Inflammatory macrophage (primary cell): ENCODE data around the gene SLC6A19.

ENCODE experiments used
- DNase-seq, 2 donors: peaks; one replicate each; pipeline ENCODE4 v3.0.0-alpha.2; 2020 to 2022

SLC6A19 gene

GRCh38 chr5:1180841-1181271 is 20.5 kb upstream of the SLC6A19 start:
- no peak for DNase-seq

- no peak for DNase-seq
Observed at GRCh38 chr5:1181451-1182359, 19.7 kb upstream of the SLC6A19 start.

- no peak for DNase-seq
Observed at GRCh38 chr5:1182360-1182632, 19.1 kb upstream of the SLC6A19 start.

DNA sequence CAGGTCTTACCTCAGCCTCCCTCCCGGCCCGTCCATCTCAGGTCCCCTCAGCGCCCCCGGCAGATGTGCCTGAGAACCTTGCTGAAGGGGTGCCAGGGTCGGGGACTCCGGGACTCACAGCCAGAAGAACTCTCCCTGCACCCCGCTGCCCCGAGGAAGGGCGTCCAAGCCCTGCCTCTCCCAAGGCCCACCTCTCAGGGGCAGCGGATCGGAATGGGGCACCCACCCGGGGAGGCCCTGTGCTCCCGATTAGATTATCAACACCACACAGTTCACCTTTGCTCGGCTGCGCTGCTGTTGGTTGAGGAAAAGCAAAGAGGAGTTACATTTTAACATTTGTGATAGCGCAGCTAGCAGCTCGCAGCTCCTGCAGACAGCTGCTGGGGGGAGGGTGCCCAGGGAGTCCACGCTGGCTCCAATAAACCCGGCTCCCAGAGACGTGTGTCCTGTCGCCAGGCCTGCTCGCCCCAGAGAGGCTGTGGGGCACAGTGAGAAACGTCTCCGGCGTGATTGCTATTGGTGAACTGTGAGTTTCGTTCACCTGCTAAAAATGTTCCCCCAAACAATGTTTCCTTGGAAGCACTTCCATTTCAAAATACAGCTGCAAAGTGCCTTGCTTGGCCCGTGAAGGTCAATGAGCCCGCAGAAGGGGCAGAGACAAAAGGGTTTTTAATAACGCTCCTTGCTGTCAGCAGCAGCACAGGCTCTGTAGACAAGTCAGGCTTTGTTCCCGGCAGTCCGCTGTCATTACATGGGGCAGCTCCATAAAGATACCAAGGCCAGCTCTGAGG is 18.6 kb upstream of the SLC6A19 start:
- DNase-seq, result no peak

- DNase-seq, result no peak
Observed at GRCh38 chr5:1183424-1184162, 17.8 kb upstream of the SLC6A19 start.

GRCh38 chr5:1184163-1184470 is 17.3 kb upstream of the SLC6A19 start:
- no peak for DNase-seq

GRCh38 chr5:1184481-1184880 is 16.9 kb upstream of the SLC6A19 start:
- DNase-seq, result no peak

GRCh38 chr5:1185038-1185627 is 16.3 kb upstream of the SLC6A19 start:
- DNase-seq, result peak; percentile 18 to 50

DNA sequence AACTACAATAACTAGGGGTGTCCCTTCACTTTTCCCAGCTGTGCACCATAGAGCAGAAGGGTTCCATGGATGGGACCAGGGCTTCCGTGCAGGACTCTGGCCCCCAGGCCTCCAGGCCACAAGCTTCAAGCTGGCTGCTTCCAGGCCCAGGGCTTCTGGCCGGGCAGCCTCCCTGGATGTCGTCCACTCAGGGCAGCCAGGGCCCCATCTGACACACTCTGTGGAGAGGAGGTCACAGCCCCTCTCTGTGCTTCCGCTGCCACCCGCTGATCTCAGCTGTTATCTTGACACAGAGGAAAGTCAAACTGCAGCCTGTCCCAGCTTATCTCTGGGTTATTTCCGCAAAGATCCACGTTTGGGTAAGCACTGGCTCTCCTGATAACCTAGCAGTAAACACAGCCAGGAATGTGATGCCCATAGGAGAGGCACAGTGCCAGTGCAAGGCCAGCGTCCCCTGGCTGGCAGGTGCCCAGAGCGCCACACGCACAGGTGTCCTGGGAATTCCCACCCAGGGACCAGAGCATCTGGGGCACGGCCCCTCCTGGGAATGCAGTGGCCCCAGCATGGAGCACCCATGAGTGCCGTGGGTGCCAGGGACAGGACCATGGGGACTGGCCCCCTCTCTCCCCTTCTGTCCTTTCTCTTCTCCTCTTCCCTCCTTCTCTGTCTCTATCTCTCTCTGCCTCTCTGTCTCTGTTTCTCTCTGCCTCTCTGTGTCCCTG is 15.6 kb upstream of the SLC6A19 start:
- DNase-seq, result no peak

- DNase-seq, result no peak
Observed at GRCh38 chr5:1186351-1187233, 14.8 kb upstream of the SLC6A19 start.

GRCh38 chr5:1187234-1187949 is 14.0 kb upstream of the SLC6A19 start:
- no peak for DNase-seq

DNA sequence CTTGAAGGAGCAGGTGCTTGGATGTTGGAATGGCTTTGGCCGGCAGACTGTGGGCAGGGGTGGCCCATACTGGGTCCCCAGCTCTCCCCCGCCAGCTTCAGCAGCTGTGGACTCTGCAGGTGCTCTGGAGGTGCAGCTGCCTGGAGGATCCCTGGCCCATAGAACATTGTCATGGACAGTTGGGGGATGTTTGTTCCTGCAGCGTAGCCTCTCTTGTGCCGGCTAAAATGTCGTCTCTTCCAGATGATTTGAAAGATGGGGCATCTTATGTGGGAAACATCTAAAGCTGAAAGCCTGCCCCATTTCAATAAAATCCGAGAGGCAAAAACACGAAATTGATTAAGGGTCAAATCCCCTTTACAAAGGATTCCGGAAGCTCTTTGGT is 13.5 kb upstream of the SLC6A19 start:
- DNase-seq, result no peak

DNA sequence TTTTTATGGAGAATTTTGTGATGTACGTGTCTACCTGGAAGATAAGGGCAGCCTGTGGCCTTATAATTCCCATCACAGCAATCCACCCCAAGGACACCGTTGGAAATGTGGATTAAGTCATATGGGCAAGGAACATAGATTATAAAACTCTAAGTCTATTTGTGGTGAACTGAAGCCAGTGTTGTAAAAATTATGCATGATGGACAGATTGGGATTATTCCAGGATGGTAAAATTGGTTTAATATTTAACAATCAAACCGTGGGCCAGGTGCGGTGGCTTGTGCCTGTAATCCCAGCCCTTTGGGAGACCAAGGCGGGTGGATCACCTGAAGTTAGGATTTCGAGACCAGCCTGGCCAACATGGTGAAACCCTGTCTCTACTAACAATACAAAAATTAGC is 12.9 kb upstream of the SLC6A19 start:
- no peak for DNase-seq

GRCh38 chr5:1189269-1189668 is 12.1 kb upstream of the SLC6A19 start:
- no peak for DNase-seq

GRCh38 chr5:1190278-1190677 is 11.1 kb upstream of the SLC6A19 start:
- DNase-seq, result no peak

DNA sequence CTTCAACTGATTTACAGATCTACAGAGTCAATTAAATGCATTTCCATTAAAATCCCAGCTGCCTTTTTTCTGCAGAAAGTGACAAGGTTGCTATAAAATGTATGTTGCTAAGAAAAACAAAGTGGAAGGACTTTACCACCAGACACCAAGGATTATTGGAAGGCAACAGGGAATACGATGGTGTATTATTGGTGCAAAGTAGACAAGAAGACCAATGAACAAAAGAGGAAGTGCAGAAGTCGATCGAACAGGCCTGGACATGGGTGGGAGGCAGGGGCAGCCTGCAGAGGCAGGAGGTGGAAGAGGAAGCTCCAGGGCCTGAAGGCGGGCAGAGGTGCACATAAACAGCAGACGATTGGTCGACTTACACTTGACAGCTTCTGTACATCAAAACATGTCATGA is 10.6 kb upstream of the SLC6A19 start:
- peak; percentile 54 to 74 for DNase-seq

GRCh38 chr5:1192971-1193590 is 8.3 kb upstream of the SLC6A19 start:
- DNase-seq, result no peak

- DNase-seq, result no peak
Observed at GRCh38 chr5:1193591-1193985, 7.8 kb upstream of the SLC6A19 start.

DNA sequence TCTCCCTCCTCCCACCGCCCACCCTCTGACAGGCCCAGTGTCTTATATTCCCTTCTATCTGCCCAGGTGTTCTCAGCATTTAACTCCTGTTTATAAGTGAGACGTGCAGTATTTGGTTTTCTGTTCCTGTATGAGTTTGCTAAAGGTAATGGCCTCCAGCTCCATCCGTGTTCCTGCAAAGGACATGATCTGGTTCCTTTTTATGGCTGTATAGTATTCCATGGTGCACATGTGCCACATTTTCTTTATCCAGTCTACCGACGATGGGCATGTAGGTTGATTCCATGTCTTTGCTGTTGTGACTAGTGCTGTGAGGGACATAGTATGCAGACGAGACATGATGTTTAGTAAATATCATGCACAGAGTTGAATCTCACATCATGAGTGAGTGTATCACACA is 7.0 kb upstream of the SLC6A19 start:
- DNase-seq, result no peak

GRCh38 chr5:1195439-1195838 is 6.0 kb upstream of the SLC6A19 start:
- no peak for DNase-seq
